WTC11 (cell line): ENCODE results near the gene RNF169. TPM values are rescaled to one million over a fixed set of nuclear protein-coding genes. Genes with fewer than 3 reads are reported as not detected.

Experiments used
- ATAC-seq: fragments of 200-7000 bp; cut with Tn5 transposase; 2 replicates; pipeline ENCODE4 v1.10.0; 2021; ENCODE audit warnings: mild to moderate bottlenecking, moderate library complexity
- CTCF ChIA-PET: fragments of 300-600 bp; sonication (Branson Sonifier 250); formaldehyde crosslinking; loops from one replicate; lab custom pipeline; 2021; ENCODE audit warnings: antibody characterized with exemption; lab: Charles Lee
- POLR2A ChIA-PET: fragments of 350-600 bp; sonication (Branson Sonifier 250); formaldehyde crosslinking; loops from one replicate; lab custom pipeline; 2021; ENCODE audit warnings: antibody characterized with exemption; lab: Charles Lee
- DNase-seq: peaks from one replicate; pipeline ENCODE4 v3.0.0; 2021; ENCODE audit warnings: low spot score
- H3K27ac Mint-ChIP-seq: 2 replicates; pipeline ENCODE4 v1.8.0; 2021; ENCODE audit warnings: mixed read lengths
- H3K27me3 Mint-ChIP-seq: 2 replicates; pipeline ENCODE4 v1.8.0; 2021; ENCODE audit warnings: low read depth, mild to moderate bottlenecking, moderate library complexity, mixed read lengths
- H3K36me3 Mint-ChIP-seq: 2 replicates; pipeline ENCODE4 v1.8.0; 2021; ENCODE audit warnings: mixed read lengths
- H3K4me1 Mint-ChIP-seq: 2 replicates; pipeline ENCODE4 v1.8.0; 2022; ENCODE audit warnings: mixed read lengths
- H3K4me3 Mint-ChIP-seq: 2 replicates; pipeline ENCODE4 v1.8.0; 2021; ENCODE audit warnings: mild to moderate bottlenecking, moderate library complexity, mixed read lengths
- H3K9me3 Mint-ChIP-seq: 2 replicates; pipeline ENCODE4 v1.8.0; 2021; ENCODE audit warnings: mixed read lengths
- ATF2 ChIP-seq: sonication (generic); formaldehyde crosslinking; IDR thresholded peaks from 2 replicates; pipeline ENCODE4 v1.8.1; 2022; ENCODE audit warnings: low read depth, missing genetic modification reagents, borderline replicate concordance
- CDX4 ChIP-seq: fragments of 250-450 bp; sonication (Bioruptor Pico); IDR thresholded peaks from 2 replicates; pipeline ENCODE4 v1.9.0; 2021; ENCODE audit warnings: moderate library complexity, mild to moderate bottlenecking, inconsistent platforms, borderline replicate concordance
- CTCF ChIP-seq: fragments of 200-600 bp; IDR thresholded peaks from 2 replicates; pipeline ENCODE4 v1.8.0; 2022; ENCODE audit warnings: antibody characterized with exemption
- E2F1 ChIP-seq: sonication (generic); formaldehyde crosslinking; IDR thresholded peaks from 2 replicates; pipeline ENCODE4 v1.8.0; 2022; ENCODE audit warnings: mild to moderate bottlenecking, missing genetic modification reagents
- E2F5 ChIP-seq: sonication (generic); formaldehyde crosslinking; IDR thresholded peaks from 2 replicates; pipeline ENCODE4 v1.8.1; 2022; ENCODE audit warnings: mild to moderate bottlenecking, moderate library complexity, missing genetic modification reagents
- FOXP1 ChIP-seq: sonication (generic); formaldehyde crosslinking; IDR thresholded peaks from 2 replicates; pipeline ENCODE4 v1.8.0; 2022; ENCODE audit warnings: missing genetic modification reagents, mild to moderate bottlenecking, moderate library complexity, borderline replicate concordance
- HMGXB4 ChIP-seq: sonication (generic); formaldehyde crosslinking; IDR thresholded peaks from 2 replicates; pipeline ENCODE4 v1.8.1; 2023; ENCODE audit warnings: mild to moderate bottlenecking, moderate library complexity, missing genetic modification reagents
- IRF2 ChIP-seq: sonication (generic); formaldehyde crosslinking; IDR thresholded peaks from 2 replicates; pipeline ENCODE4 v1.8.0; 2022; ENCODE audit warnings: low read depth, missing genetic modification reagents, borderline replicate concordance
- JAZF1 ChIP-seq: fragments of 250-450 bp; sonication (Bioruptor Pico); IDR thresholded peaks from 2 replicates; pipeline ENCODE4 v1.9.0; 2021; ENCODE audit warnings: moderate library complexity, mild to moderate bottlenecking, inconsistent platforms
- MAX ChIP-seq: sonication (generic); formaldehyde crosslinking; IDR thresholded peaks from 2 replicates; pipeline ENCODE4 v1.8.0; 2022; ENCODE audit warnings: mild to moderate bottlenecking, missing genetic modification reagents
- MLX ChIP-seq: sonication (generic); formaldehyde crosslinking; IDR thresholded peaks from 2 replicates; pipeline ENCODE4 v1.8.1; 2023; ENCODE audit warnings: mild to moderate bottlenecking, missing genetic modification reagents, moderate library complexity
- PRRX2 ChIP-seq: fragments of 250-450 bp; sonication (Bioruptor Pico); IDR thresholded peaks from 2 replicates; pipeline ENCODE4 v1.8.0; 2021; ENCODE audit warnings: mild to moderate bottlenecking
- RORB ChIP-seq: fragments of 250-450 bp; sonication (Bioruptor Pico); IDR thresholded peaks from 2 replicates; pipeline ENCODE4 v1.9.0; 2021; ENCODE audit warnings: mild to moderate bottlenecking
- TEAD4 ChIP-seq: sonication (generic); formaldehyde crosslinking; IDR thresholded peaks from 2 replicates; pipeline ENCODE4 v1.8.0; 2022; ENCODE audit warnings: mild to moderate bottlenecking, missing genetic modification reagents
- ZNF121 ChIP-seq: sonication (generic); formaldehyde crosslinking; IDR thresholded peaks from 2 replicates; pipeline ENCODE4 v1.8.0; 2023; ENCODE audit warnings: missing genetic modification reagents
- ZNF138 ChIP-seq: sonication (generic); formaldehyde crosslinking; conservative IDR thresholded peaks from 2 replicates; pipeline ENCODE4 v1.8.1; 2022; ENCODE audit warnings: mild to moderate bottlenecking, moderate library complexity, missing genetic modification reagents
- ZNF232 ChIP-seq: sonication (generic); formaldehyde crosslinking; IDR thresholded peaks from 2 replicates; pipeline ENCODE4 v1.8.0; 2022; ENCODE audit warnings: mild to moderate bottlenecking, missing genetic modification reagents
- ZNF396 ChIP-seq: fragments of 250-450 bp; sonication (Bioruptor Pico); IDR thresholded peaks from 2 replicates; pipeline ENCODE4 v1.8.0; 2021; ENCODE audit warnings: mild to moderate bottlenecking, moderate library complexity, borderline replicate concordance
- ZNF512 ChIP-seq: sonication (generic); formaldehyde crosslinking; IDR thresholded peaks from 2 replicates; pipeline ENCODE4 v1.8.1; 2022; ENCODE audit warnings: missing genetic modification reagents, borderline replicate concordance
- total RNA-seq: library from RNA; stranded (reverse); gene quantifications from 3 replicates; pipeline ENCODE4 v1.2.3, GENCODE V29; 2021

Gene RNF169
- total RNA-seq, 1 experiment from 2014 or later: 13.6 TPM

GRCh38 chr11:74703211-74703610 lies 45.4 kb upstream of the RNF169 start (continued):
- TF ChIP-seq E2F1 (CRISPR knock-in tag): no peak
- TF ChIP-seq E2F5 (CRISPR knock-in tag): no peak
- no peak for TF ChIP-seq RORB
- TF ChIP-seq TEAD4 (CRISPR knock-in tag): no peak

GRCh38 chr11:74707182-74707581 lies 41.5 kb upstream of the RNF169 start:
- Mint-ChIP-seq H3K27me3 (no peaks in the 10 kb centered on the region), H3K27ac (no peak overlapping the region), H3K36me3 (no peaks in the 10 kb centered on the region), H3K4me1 (peaks cover 11% of the 10 kb centered on the region), H3K4me3 (no peak overlapping the region), H3K9me3 (no peaks in the 10 kb centered on the region)
- DNase-seq (no peak), ATAC-seq (no peak)
- no peak for TF ChIP-seq JAZF1 (CRISPR knock-in tag)
- no peak for TF ChIP-seq PRRX2
- TF ChIP-seq ATF2 (CRISPR knock-in tag): no peak
- TF ChIP-seq ZNF121 (CRISPR knock-in tag): no peak
- TF ChIP-seq MAX: no peak
- no peak for TF ChIP-seq ZNF138
- TF ChIP-seq HMGXB4 (CRISPR knock-in tag): no peak
- TF ChIP-seq E2F1 (CRISPR knock-in tag): no peak
- no peak for TF ChIP-seq ZNF232
- TF ChIP-seq IRF2 (CRISPR knock-in tag): no peak
- no peak for TF ChIP-seq ZNF396 (CRISPR knock-in tag)
- no peak for TF ChIP-seq FOXP1 (CRISPR knock-in tag)
- TF ChIP-seq ZNF512: no peak
- no peak for TF ChIP-seq MLX (CRISPR knock-in tag)
- no peak for TF ChIP-seq CTCF
- no peak for TF ChIP-seq CDX4
- POLR2A ChIA-PET: no interaction called here
- CTCF ChIA-PET: interaction anchor here (2.0 kb wide), 1 partner anchor 19 kb away, joined by 8 read pairs; no protein-coding TSS in a partner anchor
